Panc1 (cell line): ENCODE data around the gene WNT7B. TPM values are rescaled to one million over a fixed set of nuclear protein-coding genes. Genes with fewer than 3 reads are reported as not detected.

Experiments
- ATAC-seq: fragments of 200-7000 bp; cut with Tn5 transposase; 2 replicates; pipeline ENCODE4 v1.9.1; 2020; ENCODE audit warnings: mild to moderate bottlenecking, moderate library complexity
- BruUV-seq: library from RNA; stranded (reverse); fragments of 400-500 nt; replicated peaks from 2 replicates; lab custom pipeline; 2021; lab: Mats Ljungman, UMichigan
- CTCF ChIA-PET: fragments of 300-600 bp; sonication (Branson Sonifier 250); formaldehyde crosslinking; loops from one replicate; lab custom pipeline; 2022; ENCODE audit warnings: antibody characterized with exemption; lab: Charles Lee
- POLR2A ChIA-PET: fragments of 300-600 bp; sonication (Branson Sonifier 250); formaldehyde crosslinking; loops from one replicate; lab custom pipeline; 2022; ENCODE audit warnings: antibody characterized with exemption; lab: Charles Lee
- DNase-seq: peaks from one replicate; pipeline ENCODE4 v3.0.0-alpha.2; 2010; ENCODE audit warnings: low read depth, low spot score
- H3K27ac ChIP-seq: 2 replicates; pipeline ENCODE4 v1.5.1; 2011; ENCODE audit warnings: mild to moderate bottlenecking, low read length, inconsistent platforms
- H3K27me3 ChIP-seq: fragments of 200-500 bp; sonication (Bioruptor generic); 2 replicates; pipeline ENCODE4 v1.6.0; 2014; ENCODE audit warnings: low read length, inconsistent platforms; ENCODE audit not compliant: control insufficient read depth, insufficient read depth
- H3K36me3 ChIP-seq: fragments of 200-500 bp; sonication (Bioruptor generic); 2 replicates; pipeline ENCODE4 v1.5.1; 2014; ENCODE audit warnings: inconsistent platforms, mild to moderate bottlenecking, low read length, moderate library complexity; ENCODE audit not compliant: control insufficient read depth, insufficient read depth
- H3K4me1 ChIP-seq: 2 replicates; pipeline ENCODE4 v1.5.1; 2011; ENCODE audit warnings: inconsistent platforms, mild to moderate bottlenecking, low read length, moderate library complexity; ENCODE audit not compliant: control insufficient read depth, insufficient read depth
- H3K4me3 ChIP-seq, 2 experiments: 2 replicates each; pipeline ENCODE4 v1.5.1; 2011 to 2012; ENCODE audit warnings: low read depth in 2 of 2, low read length in 2 of 2, mild to moderate bottlenecking in 2 of 2, inconsistent platforms in 1 of 2, moderate library complexity in 1 of 2
- H3K9me3 ChIP-seq: fragments of 200-500 bp; sonication (Bioruptor generic); 2 replicates; pipeline ENCODE4 v1.5.1; 2014; ENCODE audit warnings: low read depth, mild to moderate bottlenecking, inconsistent platforms, low read length, moderate library complexity; ENCODE audit not compliant: control insufficient read depth, insufficient read depth
- CTCF ChIP-seq: fragments of 450-650 bp; IDR thresholded peaks from 2 replicates; pipeline ENCODE4 v1.5.1; 2017; ENCODE audit warnings: mild to moderate bottlenecking
- POLR2AphosphoS5 ChIP-seq: IDR thresholded peaks from 2 replicates; pipeline ENCODE4 v1.6.1; 2012; ENCODE audit warnings: mild to moderate bottlenecking, low read depth, low read length, moderate library complexity
- REST ChIP-seq, 2 experiments: IDR thresholded peaks; 2 replicates each; pipeline ENCODE4 v1.6.1; 2011 to 2012; ENCODE audit warnings: low read depth in 2 of 2, control low read depth in 1 of 2, low read length in 1 of 2, mild to moderate bottlenecking in 1 of 2, moderate library complexity in 1 of 2; ENCODE audit not compliant: insufficient read depth in 1 of 2
- SIN3A ChIP-seq: IDR thresholded peaks from 2 replicates; pipeline ENCODE4 v1.6.1; 2012; ENCODE audit warnings: low read depth, mild to moderate bottlenecking, low read length, moderate library complexity, borderline replicate concordance; ENCODE audit not compliant: insufficient read depth
- TCF7L2 ChIP-seq: IDR thresholded peaks from 2 replicates; pipeline ENCODE4 v1.6.1; 2011; ENCODE audit warnings: mild to moderate bottlenecking, low read depth, low read length, inconsistent platforms
- in situ Hi-C: cut with HindIII; loops from 2 replicates; pipeline ENCODE4 v1.10.0; 2016; ENCODE audit warnings: low sequenced_read_pairs, low pct_unique_long_range_greater_than_20kb
- intact Hi-C: fragments of 100-400 bp; cut with micrococcal nuclease; formaldehyde crosslinking; loops from one replicate; pipeline ENCODE4 v1.10.0; 2022; ENCODE audit not compliant: unreplicated experiment
- total RNA-seq: library from RNA; stranded (reverse); gene quantifications from one replicate; pipeline ENCODE4 v1.2.1, GENCODE V29; 2021; ENCODE audit not compliant: unreplicated experiment

WNT7B gene
- total RNA-seq, 1 experiment from 2014 or later = 52.1 TPM

GRCh38 chr22:45934659-45935341 is 42.2 kb downstream of the WNT7B start:
- Histone ChIP-seq H3K9me3 (no peaks in the 10 kb centered on the region), H3K27me3 (no peaks in the 10 kb centered on the region), H3K4me3 (peak overlapping the region in 1 of 2 experiments; percentile 30; a peak in 1 of 4 replicates), H3K4me1 (peaks cover 48% of the 10 kb centered on the region), H3K36me3 (no peaks in the 10 kb centered on the region; the same call in 1 of the 2 replicates), H3K27ac (peak overlapping the region; percentile 83)
- BruUV-seq = no TSS peak
- intact Hi-C loops (no loop called here), in situ Hi-C loops (no loop called here)
- ChIA-PET CTCF (no interaction called here), POLR2A (no interaction called here)
- ATAC-seq = peak; percentile 83
- DNase-seq = peak; percentile 81
- TF ChIP-seq SIN3A (peak; percentile 46; the same call in 1 of the 2 replicates), REST (IDR thresholded peaks at IDR 0.05; ENCODE audit: insufficient read depth in 1 of 2, low read depth in 2 of 2, low read length in 1 of 2) (no peak), POLR2AphosphoS5 (peak; percentile 78)

- no peak overlapping the region; a peak in 1 of 4 replicates for H3K4me3 ChIP-seq
- no peaks in the 10 kb centered on the region for H3K27me3 ChIP-seq
- no peaks in the 10 kb centered on the region; the same call in 1 of the 2 replicates for H3K36me3 ChIP-seq
- CTCF ChIA-PET = no interaction called here
- in situ Hi-C loops (no loop called here), intact Hi-C loops (no loop called here)
- BruUV-seq = no TSS peak
- ATAC-seq (peak; percentile 8; the same call in 1 of the 2 replicates), DNase-seq (no peak)
- H3K9me3 ChIP-seq = no peaks in the 10 kb centered on the region
- peaks cover 48% of the 10 kb centered on the region for H3K4me1 ChIP-seq
- no peak for TF ChIP-seq SIN3A
- no peak for TF ChIP-seq POLR2AphosphoS5
- TF ChIP-seq TCF7L2 = no peak
- no peak for TF ChIP-seq REST (IDR thresholded peaks at IDR 0.05; ENCODE audit: insufficient read depth in 1 of 2, low read depth in 2 of 2, low read length in 1 of 2)
- no peak for TF ChIP-seq CTCF
- POLR2A ChIA-PET = no interaction called here
- peak overlapping the region; percentile 83 for H3K27ac ChIP-seq
These were observed 42.8 kb downstream of the WNT7B start for GRCh38 chr22:45934168-45934564.
